HFF-Myc (cell line): ENCODE measurements around the gene HIF3A.

Experiments used
- DNase-seq: peaks from one replicate; pipeline ENCODE4 v3.0.0-alpha.2; 2011; ENCODE audit warnings: low read depth; ENCODE audit errors: extremely low read depth
- H3K4me3 ChIP-seq: replicated peaks from 2 replicates; pipeline ENCODE4 v1.5.1; 2011; ENCODE audit warnings: low read depth, mild to moderate bottlenecking, control low read depth, low read length
- CTCF ChIP-seq: IDR thresholded peaks from 2 replicates; pipeline ENCODE4 v1.5.1; 2012; ENCODE audit warnings: mild to moderate bottlenecking, low read depth, low read length, control low read depth; ENCODE audit errors: missing control alignments

The HIF3A gene

GRCh38 chr19:46295401-46296201 lies 1.2 kb upstream of the HIF3A start:
- no peak for DNase-seq
- TF ChIP-seq CTCF: no peak
- no peak overlapping the region for H3K4me3 ChIP-seq

GRCh38 chr19:46296202-46296480 lies 701 bp upstream of the HIF3A start:
- TF ChIP-seq CTCF: no peak
- DNase-seq: no peak
- H3K4me3 ChIP-seq: no peak overlapping the region

- TF ChIP-seq CTCF: no peak
- no peak for DNase-seq
- H3K4me3 ChIP-seq: no peak overlapping the region
Measured at GRCh38 chr19:46297700-46298478, 1.0 kb downstream of the HIF3A start.

- no peak overlapping the region for H3K4me3 ChIP-seq
- no peak for DNase-seq
- no peak for TF ChIP-seq CTCF
Measured at GRCh38 chr19:46298479-46299003, 1.7 kb downstream of the HIF3A start.

- H3K4me3 ChIP-seq: no peak overlapping the region
- no peak for TF ChIP-seq CTCF
- DNase-seq: peak; percentile 70
Measured at GRCh38 chr19:46299004-46299509, 2.2 kb downstream of the HIF3A start.

- no peak for DNase-seq
- TF ChIP-seq CTCF: no peak
Measured at GRCh38 chr19:46299695-46300094, 2.9 kb downstream of the HIF3A start.

More at GRCh38 chr19:46299695-46300094, 2.9 kb downstream of the HIF3A start:
- H3K4me3 ChIP-seq: no peak overlapping the region
